ENCODE results near the gene CCT6B. TPM values are rescaled to one million over a fixed set of nuclear protein-coding genes. Genes with fewer than 3 reads are reported as not detected.

Gene CCT6B
- total and polyA plus RNA-seq, 2 of the 4 experiments (the other 2 are of a cell fraction), result 0.72 to 1.1 TPM

DNA sequence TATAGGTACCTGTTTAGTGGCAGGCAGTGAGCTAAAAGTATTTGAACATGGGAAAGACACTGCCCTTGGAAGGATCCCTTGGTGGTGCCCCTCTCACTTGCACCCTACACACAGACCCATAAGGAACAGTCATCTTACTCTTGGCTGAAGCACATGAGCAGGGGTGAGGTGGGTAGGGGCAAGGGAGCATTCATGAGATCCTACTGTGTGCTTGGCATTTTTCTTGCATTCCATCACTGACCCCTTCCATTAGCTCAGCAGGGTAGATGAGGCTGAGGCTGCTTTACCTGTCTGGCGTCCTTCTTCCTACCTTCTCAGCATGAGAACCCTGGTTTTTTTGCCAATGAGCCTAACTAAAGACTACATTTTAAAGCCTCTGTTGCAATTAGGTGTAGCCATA, 48.3 kb downstream of the CCT6B start:
- Histone ChIP-seq H3K36me3 (ENCODE audit: control insufficient read depth, insufficient read depth, low read length) (no peaks in the 10 kb centered on the region), H2BK20ac (ENCODE audit: low read depth, low read length) (no peak overlapping the region), H4K5ac (ENCODE audit: low read depth, low read length) (no peak overlapping the region), H3K9me1 (ENCODE audit: insufficient read depth, low read length) (no peaks in the 10 kb centered on the region), H3K18ac (ENCODE audit: low read depth, low read length) (no peak overlapping the region), H4K8ac (ENCODE audit: low read depth in 2 of 2, low read length in 2 of 2) (no peak overlapping the region), H3K9ac (ENCODE audit: low read depth, low read length) (no peak overlapping the region), H4K91ac (ENCODE audit: insufficient read depth, low read depth, low read length) (no peak overlapping the region), H3K4me2 (ENCODE audit: low read depth, low read length) (no peak overlapping the region), H2AFZ (replicated peaks; ENCODE audit: low read length, poor library complexity) (no peak overlapping the region), H3K56ac (ENCODE audit: extremely low read depth, insufficient read depth, low read length) (no peak overlapping the region), H3K27ac (ENCODE audit: insufficient read depth, low read length) (no peak overlapping the region), H2AK5ac (ENCODE audit: low read depth, low read length) (no peak overlapping the region), H2BK15ac (ENCODE audit: low read depth, low read length) (no peak overlapping the region), H3K27me3 (ENCODE audit: control insufficient read depth, insufficient read depth, low read length) (no peaks in the 10 kb centered on the region), H4K20me1 (ENCODE audit: insufficient read depth, low read length) (no peaks in the 10 kb centered on the region), H3K9me3 (ENCODE audit: control insufficient read depth, insufficient read depth, low read length) (no peaks in the 10 kb centered on the region), H3K4ac (ENCODE audit: low read depth, low read length) (no peak overlapping the region), H3K4me3 (ENCODE audit: insufficient read depth, low read depth, low read length) (no peak overlapping the region), H3K79me1 (ENCODE audit: low read depth in 1 of 2, low read length in 2 of 2) (no peaks in the 10 kb centered on the region), H2AK9ac (replicated peaks; ENCODE audit: low read depth, low read length, poor library complexity) (no peak overlapping the region), H2BK120ac (ENCODE audit: low read depth, low read length) (no peak overlapping the region), H3K14ac (replicated peaks; ENCODE audit: low read depth, low read length) (no peak overlapping the region), H3K23ac (ENCODE audit: low read depth, low read length) (no peak overlapping the region), H2BK5ac (ENCODE audit: low read depth, low read length, poor library complexity, severe bottlenecking) (no peak overlapping the region), H3K4me1 (ENCODE audit: control insufficient read depth, insufficient read depth, low read length) (no peaks in the 10 kb centered on the region)
- in situ Hi-C loops (cut with MboI; ENCODE audit: low sequenced_read_pairs) (no loop called here), intact Hi-C loops (cut with micrococcal nuclease) (no loop called here), dilution Hi-C loops (cut with HindIII; ENCODE audit: low sequenced_read_pairs, unreplicated experiment) (no loop called here)
- DNase-seq (no peak), ATAC-seq (ENCODE audit: low read depth) (no peak)
- WGBS, 2 experiments (ENCODE audit: extremely low coverage in 2 of 2, insufficient read length in 1 of 2), result no CpG with 5 or more reads among the region's 1 CpG
- ChIA-PET CTCF (no interaction called here), POLR2A (ENCODE audit: unreplicated experiment) (no interaction called here)
- TF ChIP-seq CHD1 (IDR thresholded peaks at IDR 0.05; ENCODE audit: low read depth, low read length) (no peak), MXI1 (IDR thresholded peaks at IDR 0.05; ENCODE audit: borderline replicate concordance, low read depth, low read length) (no peak), MAZ (IDR thresholded peaks at IDR 0.05; ENCODE audit: borderline replicate concordance, low read depth, low read length) (no peak), CEBPB (IDR thresholded peaks at IDR 0.05; ENCODE audit: low read depth, low read length) (no peak)
- TF ChIP-seq, protein P1, sequence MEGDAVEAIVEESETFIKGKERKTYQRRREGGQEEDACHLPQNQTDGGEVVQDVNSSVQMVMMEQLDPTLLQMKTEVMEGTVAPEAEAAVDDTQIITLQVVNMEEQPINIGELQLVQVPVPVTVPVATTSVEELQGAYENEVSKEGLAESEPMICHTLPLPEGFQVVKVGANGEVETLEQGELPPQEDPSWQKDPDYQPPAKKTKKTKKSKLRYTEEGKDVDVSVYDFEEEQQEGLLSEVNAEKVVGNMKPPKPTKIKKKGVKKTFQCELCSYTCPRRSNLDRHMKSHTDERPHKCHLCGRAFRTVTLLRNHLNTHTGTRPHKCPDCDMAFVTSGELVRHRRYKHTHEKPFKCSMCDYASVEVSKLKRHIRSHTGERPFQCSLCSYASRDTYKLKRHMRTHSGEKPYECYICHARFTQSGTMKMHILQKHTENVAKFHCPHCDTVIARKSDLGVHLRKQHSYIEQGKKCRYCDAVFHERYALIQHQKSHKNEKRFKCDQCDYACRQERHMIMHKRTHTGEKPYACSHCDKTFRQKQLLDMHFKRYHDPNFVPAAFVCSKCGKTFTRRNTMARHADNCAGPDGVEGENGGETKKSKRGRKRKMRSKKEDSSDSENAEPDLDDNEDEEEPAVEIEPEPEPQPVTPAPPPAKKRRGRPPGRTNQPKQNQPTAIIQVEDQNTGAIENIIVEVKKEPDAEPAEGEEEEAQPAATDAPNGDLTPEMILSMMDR (conservative IDR thresholded peaks at IDR 0.05; ENCODE audit: low read depth, low read length), result no peak
- TF ChIP-seq, protein P2, sequence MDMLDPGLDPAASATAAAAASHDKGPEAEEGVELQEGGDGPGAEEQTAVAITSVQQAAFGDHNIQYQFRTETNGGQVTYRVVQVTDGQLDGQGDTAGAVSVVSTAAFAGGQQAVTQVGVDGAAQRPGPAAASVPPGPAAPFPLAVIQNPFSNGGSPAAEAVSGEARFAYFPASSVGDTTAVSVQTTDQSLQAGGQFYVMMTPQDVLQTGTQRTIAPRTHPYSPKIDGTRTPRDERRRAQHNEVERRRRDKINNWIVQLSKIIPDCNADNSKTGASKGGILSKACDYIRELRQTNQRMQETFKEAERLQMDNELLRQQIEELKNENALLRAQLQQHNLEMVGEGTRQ (IDR thresholded peaks at IDR 0.05; ENCODE audit: low read depth, low read length), result no peak
- BruUV-seq (replicated peaks), result no TSS peak

Measured in IMR-90 (cell line).